ENCODE data around the gene TRAK2. TPM values are rescaled to one million over a fixed set of nuclear protein-coding genes. Genes with fewer than 3 reads are reported as not detected.

The TRAK2 gene
- total and polyA plus RNA-seq, 9 of the 15 experiments (the other 6 are each of a cell fraction or from before 2014, with no cell fraction given) = 3.4 to 10.4 (median 7.3) TPM

GRCh38 chr2:201447086-201447485, 4.2 kb downstream of the TRAK2 start (continued):
- TF ChIP-seq ZHX1 (conservative IDR thresholded peaks at IDR 0.05; ENCODE audit: low read length) = no peak
- TF ChIP-seq, protein P1, sequence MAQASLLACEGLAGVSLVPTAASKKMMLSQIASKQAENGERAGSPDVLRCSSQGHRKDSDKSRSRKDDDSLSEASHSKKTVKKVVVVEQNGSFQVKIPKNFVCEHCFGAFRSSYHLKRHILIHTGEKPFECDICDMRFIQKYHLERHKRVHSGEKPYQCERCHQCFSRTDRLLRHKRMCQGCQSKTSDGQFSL (CRISPR knock-in tag; IDR thresholded peaks at IDR 0.05) = no peak
- TF ChIP-seq, protein P1 (tag; IDR thresholded peaks at IDR 0.05) = no peak
- TF ChIP-seq RBM22 (IDR thresholded peaks at IDR 0.05; ENCODE audit: low read depth, low read length, poor library complexity, severe bottlenecking) = no peak
- no peak for TF ChIP-seq JUNB (CRISPR knock-in tag; conservative IDR thresholded peaks at IDR 0.05)
- TF ChIP-seq, protein P2, sequence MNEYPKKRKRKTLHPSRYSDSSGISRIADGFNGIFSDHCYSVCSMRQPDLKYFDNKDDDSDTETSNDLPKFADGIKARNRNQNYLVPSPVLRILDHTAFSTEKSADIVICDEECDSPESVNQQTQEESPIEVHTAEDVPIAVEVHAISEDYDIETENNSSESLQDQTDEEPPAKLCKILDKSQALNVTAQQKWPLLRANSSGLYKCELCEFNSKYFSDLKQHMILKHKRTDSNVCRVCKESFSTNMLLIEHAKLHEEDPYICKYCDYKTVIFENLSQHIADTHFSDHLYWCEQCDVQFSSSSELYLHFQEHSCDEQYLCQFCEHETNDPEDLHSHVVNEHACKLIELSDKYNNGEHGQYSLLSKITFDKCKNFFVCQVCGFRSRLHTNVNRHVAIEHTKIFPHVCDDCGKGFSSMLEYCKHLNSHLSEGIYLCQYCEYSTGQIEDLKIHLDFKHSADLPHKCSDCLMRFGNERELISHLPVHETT (CRISPR knock-in tag; conservative IDR thresholded peaks at IDR 0.05 in 1 of 2, IDR thresholded peaks at IDR 0.05 in 1 of 2) = no peak
- TF ChIP-seq RNF2 (IDR thresholded peaks at IDR 0.05) = no peak
- TF ChIP-seq STAT5A (IDR thresholded peaks at IDR 0.05; ENCODE audit: borderline replicate concordance, low read length) = no peak
- TF ChIP-seq CAMTA2 (CRISPR knock-in tag; conservative IDR thresholded peaks at IDR 0.05) = no peak
- TF ChIP-seq, protein P3, sequence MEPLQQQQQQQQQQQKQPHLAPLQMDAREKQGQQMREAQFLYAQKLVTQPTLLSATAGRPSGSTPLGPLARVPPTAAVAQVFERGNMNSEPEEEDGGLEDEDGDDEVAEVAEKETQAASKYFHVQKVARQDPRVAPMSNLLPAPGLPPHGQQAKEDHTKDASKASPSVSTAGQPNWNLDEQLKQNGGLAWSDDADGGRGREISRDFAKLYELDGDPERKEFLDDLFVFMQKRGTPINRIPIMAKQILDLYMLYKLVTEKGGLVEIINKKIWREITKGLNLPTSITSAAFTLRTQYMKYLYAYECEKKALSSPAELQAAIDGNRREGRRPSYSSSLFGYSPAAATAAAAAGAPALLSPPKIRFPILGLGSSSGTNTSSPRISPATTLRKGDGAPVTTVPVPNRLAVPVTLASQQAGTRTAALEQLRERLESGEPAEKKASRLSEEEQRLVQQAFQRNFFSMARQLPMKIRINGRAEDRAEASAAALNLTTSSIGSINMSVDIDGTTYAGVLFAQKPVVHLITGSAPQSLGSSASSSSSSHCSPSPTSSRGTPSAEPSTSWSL (CRISPR knock-in tag; IDR thresholded peaks at IDR 0.05; ENCODE audit: borderline replicate concordance) = no peak
- no peak for TF ChIP-seq CREB3L1 (IDR thresholded peaks at IDR 0.05; ENCODE audit: borderline replicate concordance, low read depth)
- no peak for TF ChIP-seq SLC30A9 (CRISPR knock-in tag; IDR thresholded peaks at IDR 0.05)
- TF ChIP-seq, protein P4, sequence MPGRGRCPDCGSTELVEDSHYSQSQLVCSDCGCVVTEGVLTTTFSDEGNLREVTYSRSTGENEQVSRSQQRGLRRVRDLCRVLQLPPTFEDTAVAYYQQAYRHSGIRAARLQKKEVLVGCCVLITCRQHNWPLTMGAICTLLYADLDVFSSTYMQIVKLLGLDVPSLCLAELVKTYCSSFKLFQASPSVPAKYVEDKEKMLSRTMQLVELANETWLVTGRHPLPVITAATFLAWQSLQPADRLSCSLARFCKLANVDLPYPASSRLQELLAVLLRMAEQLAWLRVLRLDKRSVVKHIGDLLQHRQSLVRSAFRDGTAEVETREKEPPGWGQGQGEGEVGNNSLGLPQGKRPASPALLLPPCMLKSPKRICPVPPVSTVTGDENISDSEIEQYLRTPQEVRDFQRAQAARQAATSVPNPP (IDR thresholded peaks at IDR 0.05; ENCODE audit: borderline replicate concordance, insufficient read depth, insufficient read length) = no peak
- TF ChIP-seq ZNF668 (CRISPR knock-in tag; IDR thresholded peaks at IDR 0.05) = no peak
- TF ChIP-seq ZNF224 (CRISPR knock-in tag; IDR thresholded peaks at IDR 0.05) = no peak
- no peak for TF ChIP-seq SMARCC2 (IDR thresholded peaks at IDR 0.05; ENCODE audit: low read depth)
- no peak for TF ChIP-seq TCF7 (IDR thresholded peaks at IDR 0.05; ENCODE audit: borderline replicate concordance)
- TF ChIP-seq SMAD1 (IDR thresholded peaks at IDR 0.05; ENCODE audit: low read depth, low read length, partially characterized antibody) = no peak
- no peak for TF ChIP-seq KDM5B (IDR thresholded peaks at IDR 0.05; ENCODE audit: insufficient replicate concordance, low read depth, low read length)

Data from K562 (cell line).